Neural cell (in vitro differentiated cells): Measurements from ENCODE around the gene SUPT4H1. TPM values are rescaled to one million over a fixed set of nuclear protein-coding genes. Genes with fewer than 3 reads are reported as not detected.

Experiments
- H2AFZ ChIP-seq: fragments of 200-600, 300-800 bp; sonication (generic), shearing (Covaris generic); 2 replicates; pipeline ENCODE4 v1.6.0; 2014; ENCODE audit warnings: low read depth, mild to moderate bottlenecking, antibody characterized with exemption, low read length, moderate library complexity
- H3F3A ChIP-seq: fragments of 200-600 bp; shearing (Covaris generic); 2 replicates; pipeline ENCODE4 v1.6.1; 2016; ENCODE audit warnings: mild to moderate bottlenecking, moderate library complexity, mixed read lengths, antibody characterized with exemption, low read length; ENCODE audit not compliant: insufficient read depth, poor library complexity, severe bottlenecking
- H3K27ac ChIP-seq: fragments of 200-600, 300-800 bp; sonication (generic), shearing (Covaris generic); 2 replicates; pipeline ENCODE4 v1.5.1; 2014; ENCODE audit warnings: mild to moderate bottlenecking, low read length, moderate library complexity
- H3K27me3 ChIP-seq: fragments of 300-800, 200-600 bp; sonication (generic), shearing (Covaris generic); 2 replicates; pipeline ENCODE4 v1.6.0; 2014; ENCODE audit warnings: mild to moderate bottlenecking, low read depth, low read length, moderate library complexity; ENCODE audit not compliant: insufficient read depth
- H3K36me3 ChIP-seq: fragments of 300-800, 200-600 bp; sonication (generic), shearing (Covaris generic); 2 replicates; pipeline ENCODE4 v1.5.1; 2014; ENCODE audit warnings: mild to moderate bottlenecking, antibody characterized with exemption, low read length, moderate library complexity; ENCODE audit not compliant: insufficient read depth
- H3K4me2 ChIP-seq: fragments of 300-800, 200-600 bp; sonication (generic), shearing (Covaris generic); 2 replicates; pipeline ENCODE4 v1.6.0; 2014; ENCODE audit warnings: mild to moderate bottlenecking, low read length
- H3K4me3 ChIP-seq: fragments of 300-800, 200-600 bp; sonication (generic), shearing (Covaris generic); 2 replicates; pipeline ENCODE4 v1.5.1; 2014; ENCODE audit warnings: mild to moderate bottlenecking, low read length, moderate library complexity
- H3K79me2 ChIP-seq: fragments of 200-600 bp; shearing (Covaris generic); replicated peaks from 2 replicates; pipeline ENCODE4 v1.6.0; 2014; ENCODE audit warnings: mild to moderate bottlenecking, low read length, moderate library complexity; ENCODE audit not compliant: insufficient read depth
- H3K9ac ChIP-seq: fragments of 300-800, 200-600 bp; sonication (generic), shearing (Covaris generic); 2 replicates; pipeline ENCODE4 v1.6.1; 2016; ENCODE audit warnings: mild to moderate bottlenecking, low read length, mixed read lengths
- H3K9me2 ChIP-seq: fragments of 200-600 bp; shearing (Covaris generic); 2 replicates; pipeline ENCODE4 v1.6.1; 2016; ENCODE audit warnings: mild to moderate bottlenecking, low read length, mixed read lengths; ENCODE audit not compliant: insufficient read depth
- H3K9me3 ChIP-seq: fragments of 200-600, 300-800 bp; sonication (generic), shearing (Covaris generic); 2 replicates; pipeline ENCODE4 v1.6.1; 2016; ENCODE audit warnings: mild to moderate bottlenecking, mixed run types, low read length, moderate library complexity, mixed read lengths
- H4K20me1 ChIP-seq: fragments of 200-600 bp; shearing (Covaris generic); 2 replicates; pipeline ENCODE4 v1.6.1; 2016; ENCODE audit warnings: mild to moderate bottlenecking, mixed run types; ENCODE audit not compliant: insufficient read depth
- EP300 ChIP-seq: fragments of 450-650 bp; conservative IDR thresholded peaks from 2 replicates; pipeline ENCODE4 v1.6.1; 2014; ENCODE audit warnings: antibody characterized with exemption, mild to moderate bottlenecking, moderate library complexity; ENCODE audit not compliant: poor library complexity, severe bottlenecking
- EZH2 ChIP-seq: fragments of 200-600, 300-800 bp; shearing (Covaris generic), sonication (generic); IDR thresholded peaks from 2 replicates; pipeline ENCODE4 v1.6.1; 2014; ENCODE audit warnings: antibody characterized with exemption, low read length, borderline replicate concordance, mild to moderate bottlenecking; ENCODE audit not compliant: insufficient read depth, poor library complexity, severe bottlenecking
- MXI1 ChIP-seq: fragments of 450-650 bp; conservative IDR thresholded peaks from 2 replicates; pipeline ENCODE4 v1.6.1; 2014; ENCODE audit warnings: antibody characterized with exemption, mild to moderate bottlenecking; ENCODE audit not compliant: poor library complexity, severe bottlenecking
- POLR2AphosphoS5 ChIP-seq: IDR thresholded peaks from 2 replicates; pipeline ENCODE4 v1.6.1; 2012
- RAD21 ChIP-seq: fragments of 450-650 bp; conservative IDR thresholded peaks from 2 replicates; pipeline ENCODE4 v1.6.1; 2014; ENCODE audit warnings: antibody characterized with exemption, mild to moderate bottlenecking, moderate library complexity
- SMC3 ChIP-seq: fragments of 450-650 bp; conservative IDR thresholded peaks from 2 replicates; pipeline ENCODE4 v1.6.1; 2014; ENCODE audit warnings: antibody characterized with exemption, mild to moderate bottlenecking, moderate library complexity; ENCODE audit not compliant: poor library complexity
- TAF1 ChIP-seq: IDR thresholded peaks from 2 replicates; pipeline ENCODE4 v1.6.1; 2012; ENCODE audit warnings: low read depth
- polyA plus RNA-seq: library from polyadenylated mRNA; depleted of rRNA; stranded (reverse); fragments of >200 nt; gene quantifications from 2 replicates; pipeline ENCODE4 v1.2.3, GENCODE V29; 2014
- TF ChIP-seq, protein P1 (sequence below): fragments of 450-650 bp; IDR thresholded peaks from 2 replicates; pipeline ENCODE4 v1.5.1; 2014; ENCODE audit warnings: antibody characterized with exemption, mild to moderate bottlenecking, moderate library complexity; ENCODE audit not compliant: poor library complexity, severe bottlenecking
- TF ChIP-seq, protein P2 (sequence below): IDR thresholded peaks from 2 replicates; pipeline ENCODE4 v1.6.1; 2012; ENCODE audit warnings: borderline replicate concordance

Gene SUPT4H1
- polyA plus RNA-seq, 1 donor from 2014 or later = 109 TPM

GRCh38 chr17:58363457-58364185, 11.6 kb upstream of the SUPT4H1 start:
- Histone ChIP-seq H3K9me2 (no peaks in the 10 kb centered on the region), H4K20me1 (no peaks in the 10 kb centered on the region), H3F3A (no peaks in the 10 kb centered on the region), H3K27me3 (no peaks in the 10 kb centered on the region), H3K4me2 (no peak overlapping the region), H3K4me3 (no peak overlapping the region), H3K9me3 (no peaks in the 10 kb centered on the region), H3K79me2 (no peaks in the 10 kb centered on the region), H3K9ac (no peak overlapping the region), H3K36me3 (no peaks in the 10 kb centered on the region), H2AFZ (no peak overlapping the region), H3K27ac (no peak overlapping the region)
- TF ChIP-seq EZH2 (no peak), POLR2AphosphoS5 (no peak)
- TF ChIP-seq, protein P1, sequence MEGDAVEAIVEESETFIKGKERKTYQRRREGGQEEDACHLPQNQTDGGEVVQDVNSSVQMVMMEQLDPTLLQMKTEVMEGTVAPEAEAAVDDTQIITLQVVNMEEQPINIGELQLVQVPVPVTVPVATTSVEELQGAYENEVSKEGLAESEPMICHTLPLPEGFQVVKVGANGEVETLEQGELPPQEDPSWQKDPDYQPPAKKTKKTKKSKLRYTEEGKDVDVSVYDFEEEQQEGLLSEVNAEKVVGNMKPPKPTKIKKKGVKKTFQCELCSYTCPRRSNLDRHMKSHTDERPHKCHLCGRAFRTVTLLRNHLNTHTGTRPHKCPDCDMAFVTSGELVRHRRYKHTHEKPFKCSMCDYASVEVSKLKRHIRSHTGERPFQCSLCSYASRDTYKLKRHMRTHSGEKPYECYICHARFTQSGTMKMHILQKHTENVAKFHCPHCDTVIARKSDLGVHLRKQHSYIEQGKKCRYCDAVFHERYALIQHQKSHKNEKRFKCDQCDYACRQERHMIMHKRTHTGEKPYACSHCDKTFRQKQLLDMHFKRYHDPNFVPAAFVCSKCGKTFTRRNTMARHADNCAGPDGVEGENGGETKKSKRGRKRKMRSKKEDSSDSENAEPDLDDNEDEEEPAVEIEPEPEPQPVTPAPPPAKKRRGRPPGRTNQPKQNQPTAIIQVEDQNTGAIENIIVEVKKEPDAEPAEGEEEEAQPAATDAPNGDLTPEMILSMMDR = no peak

- Histone ChIP-seq H3K36me3 (no peaks in the 10 kb centered on the region), H3K27me3 (no peaks in the 10 kb centered on the region), H3K4me2 (no peak overlapping the region), H3K9me2 (no peaks in the 10 kb centered on the region), H3F3A (no peaks in the 10 kb centered on the region), H3K9ac (no peak overlapping the region), H3K9me3 (no peaks in the 10 kb centered on the region), H4K20me1 (no peaks in the 10 kb centered on the region), H2AFZ (no peak overlapping the region), H3K79me2 (no peaks in the 10 kb centered on the region), H3K27ac (no peak overlapping the region), H3K4me3 (no peak overlapping the region)
- no peak for TF ChIP-seq POLR2AphosphoS5
- TF ChIP-seq SMC3 = no peak
- no peak for TF ChIP-seq EP300
- no peak for TF ChIP-seq MXI1
- TF ChIP-seq TAF1 = no peak
- TF ChIP-seq RAD21 = no peak
- no peak for TF ChIP-seq EZH2
- TF ChIP-seq, protein P1 = no peak
- TF ChIP-seq, protein P2, sequence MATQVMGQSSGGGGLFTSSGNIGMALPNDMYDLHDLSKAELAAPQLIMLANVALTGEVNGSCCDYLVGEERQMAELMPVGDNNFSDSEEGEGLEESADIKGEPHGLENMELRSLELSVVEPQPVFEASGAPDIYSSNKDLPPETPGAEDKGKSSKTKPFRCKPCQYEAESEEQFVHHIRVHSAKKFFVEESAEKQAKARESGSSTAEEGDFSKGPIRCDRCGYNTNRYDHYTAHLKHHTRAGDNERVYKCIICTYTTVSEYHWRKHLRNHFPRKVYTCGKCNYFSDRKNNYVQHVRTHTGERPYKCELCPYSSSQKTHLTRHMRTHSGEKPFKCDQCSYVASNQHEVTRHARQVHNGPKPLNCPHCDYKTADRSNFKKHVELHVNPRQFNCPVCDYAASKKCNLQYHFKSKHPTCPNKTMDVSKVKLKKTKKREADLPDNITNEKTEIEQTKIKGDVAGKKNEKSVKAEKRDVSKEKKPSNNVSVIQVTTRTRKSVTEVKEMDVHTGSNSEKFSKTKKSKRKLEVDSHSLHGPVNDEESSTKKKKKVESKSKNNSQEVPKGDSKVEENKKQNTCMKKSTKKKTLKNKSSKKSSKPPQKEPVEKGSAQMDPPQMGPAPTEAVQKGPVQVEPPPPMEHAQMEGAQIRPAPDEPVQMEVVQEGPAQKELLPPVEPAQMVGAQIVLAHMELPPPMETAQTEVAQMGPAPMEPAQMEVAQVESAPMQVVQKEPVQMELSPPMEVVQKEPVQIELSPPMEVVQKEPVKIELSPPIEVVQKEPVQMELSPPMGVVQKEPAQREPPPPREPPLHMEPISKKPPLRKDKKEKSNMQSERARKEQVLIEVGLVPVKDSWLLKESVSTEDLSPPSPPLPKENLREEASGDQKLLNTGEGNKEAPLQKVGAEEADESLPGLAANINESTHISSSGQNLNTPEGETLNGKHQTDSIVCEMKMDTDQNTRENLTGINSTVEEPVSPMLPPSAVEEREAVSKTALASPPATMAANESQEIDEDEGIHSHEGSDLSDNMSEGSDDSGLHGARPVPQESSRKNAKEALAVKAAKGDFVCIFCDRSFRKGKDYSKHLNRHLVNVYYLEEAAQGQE = no peak
Observed at GRCh38 chr17:58362368-58363014, 10.5 kb upstream of the SUPT4H1 start.
